Body of pancreas (tissue), 4 donors: ENCODE data around the gene ANKRD29.

ENCODE experiments used
- CTCF ChIP-seq, 7 experiments: fragments of 450-650 bp in 4 of 7; fragments of 200-600 bp in 3 of 7; sonication (generic) in 3 of 7; IDR thresholded peaks; one replicate each; pipeline ENCODE4 v1.5.1; 2016 to 2019; ENCODE audit warnings: antibody characterized with exemption in 7 of 7
- POLR2A ChIP-seq, 3 donors: fragments of 450-650 bp; IDR thresholded peaks; one replicate each; pipeline ENCODE4 v1.6.1; 2016; ENCODE audit warnings: antibody characterized with exemption in 3 of 3, mild to moderate bottlenecking in 2 of 3

- TF ChIP-seq CTCF (IDR thresholded peaks at IDR 0.05): no peak
- no peak for TF ChIP-seq POLR2A (IDR thresholded peaks at IDR 0.05)
Observed at GRCh38 chr18:23623040-23623439, 39.7 kb downstream of the ANKRD29 start.
